ENCODE results near the gene TMX4. TPM values are rescaled to one million over a fixed set of nuclear protein-coding genes. Genes with fewer than 3 reads are reported as not detected.

TMX4 gene
- total RNA-seq, 1 experiment from 2014 or later = 12.0 TPM

DNA sequence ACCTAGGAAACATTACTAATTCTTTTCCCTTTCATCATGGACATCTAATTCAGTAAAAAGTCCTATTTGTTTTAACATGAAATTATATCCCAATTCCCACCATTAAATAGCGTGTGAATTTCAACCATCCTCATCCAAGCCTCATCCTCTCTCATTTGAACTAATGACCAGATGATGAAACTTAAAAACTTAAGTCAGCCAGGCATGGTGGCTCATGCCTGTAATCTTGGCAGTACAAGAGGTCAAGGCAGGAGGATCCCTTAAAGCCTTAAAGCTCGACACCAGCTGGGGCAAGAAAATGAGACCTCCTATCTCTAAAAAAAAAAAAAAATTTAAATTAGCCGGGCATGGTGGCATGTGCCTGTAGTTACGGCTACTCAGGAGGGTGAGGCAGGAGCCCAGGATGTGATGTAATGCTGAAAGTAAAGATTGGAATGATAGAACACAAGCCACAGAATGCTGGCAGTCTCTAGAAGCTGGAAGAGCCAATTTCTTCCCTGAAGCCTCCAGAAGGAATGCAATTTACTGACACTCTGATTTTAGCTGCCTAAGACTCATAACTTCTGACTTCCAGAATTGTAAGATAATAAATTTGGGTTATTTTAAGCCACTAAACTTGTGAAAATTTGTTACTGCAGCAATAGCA is 52.2 kb downstream of the TMX4 start:
- Histone ChIP-seq H3K9me2 (ENCODE audit: insufficient read depth) (no peaks in the 10 kb centered on the region), H3K4me1 (ENCODE audit: control insufficient read depth in 1 of 2, insufficient read depth in 2 of 2, low read length in 2 of 2) (no peaks in the 10 kb centered on the region), H4K20me1 (ENCODE audit: insufficient read depth) (no peaks in the 10 kb centered on the region), H3K4me2 (ENCODE audit: low read length) (no peak overlapping the region), H3K9ac (ENCODE audit: low read length) (no peak overlapping the region), H3K27ac (ENCODE audit: low read depth, low read length) (no peak overlapping the region), H2AFZ (ENCODE audit: low read depth, low read length, poor library complexity, severe bottlenecking) (no peak overlapping the region), H3K36me3 (ENCODE audit: control insufficient read depth in 1 of 2, insufficient read depth in 2 of 2, low read length in 2 of 2) (no peaks in the 10 kb centered on the region), H3K9me3 (ENCODE audit: control insufficient read depth in 1 of 2, insufficient read depth in 1 of 2, low read depth in 1 of 2, low read length in 2 of 2) (no peaks in the 10 kb centered on the region), H3K4me3 (replicated peaks in 1 of 2; ENCODE audit: low read depth in 1 of 2, low read length in 2 of 2) (no peak overlapping the region), H3K27me3 (ENCODE audit: insufficient read depth, low read length) (no peaks in the 10 kb centered on the region), H3K79me2 (ENCODE audit: insufficient read depth, low read length) (no peaks in the 10 kb centered on the region)
- ChIA-PET POLR2A (no interaction called here), CTCF (interaction anchor here (1.1 kb wide), 1 partner anchor 13 kb away, joined by 3 read pairs; no protein-coding TSS in a partner anchor), RAD21 (ENCODE audit: low non-redundant PET in 1 of 2, low total read pairs in 2 of 2, uncharacterized antibody in 2 of 2, unreplicated experiment in 2 of 2) (no interaction called here)
- DNase-seq (ENCODE audit: low read depth, low spot score) (no peak), ATAC-seq (no peak)
- intact Hi-C loops (cut with micrococcal nuclease) = no loop called here
- no TSS peak for BruUV-seq (replicated peaks)
- TF ChIP-seq ELF1 (IDR thresholded peaks at IDR 0.05; ENCODE audit: borderline replicate concordance, low read depth) = no peak
- TF ChIP-seq TCF7L2 (IDR thresholded peaks at IDR 0.05; ENCODE audit: borderline replicate concordance, extremely low read depth, insufficient read depth, insufficient read length) = no peak
- no peak for TF ChIP-seq SRF (IDR thresholded peaks at IDR 0.05; ENCODE audit: low read depth)
- no peak for TF ChIP-seq FOSL1 (IDR thresholded peaks at IDR 0.05; ENCODE audit: low read depth)
- no peak for TF ChIP-seq RAD21 (IDR thresholded peaks at IDR 0.05; ENCODE audit: low read depth)
- TF ChIP-seq, protein P1, sequence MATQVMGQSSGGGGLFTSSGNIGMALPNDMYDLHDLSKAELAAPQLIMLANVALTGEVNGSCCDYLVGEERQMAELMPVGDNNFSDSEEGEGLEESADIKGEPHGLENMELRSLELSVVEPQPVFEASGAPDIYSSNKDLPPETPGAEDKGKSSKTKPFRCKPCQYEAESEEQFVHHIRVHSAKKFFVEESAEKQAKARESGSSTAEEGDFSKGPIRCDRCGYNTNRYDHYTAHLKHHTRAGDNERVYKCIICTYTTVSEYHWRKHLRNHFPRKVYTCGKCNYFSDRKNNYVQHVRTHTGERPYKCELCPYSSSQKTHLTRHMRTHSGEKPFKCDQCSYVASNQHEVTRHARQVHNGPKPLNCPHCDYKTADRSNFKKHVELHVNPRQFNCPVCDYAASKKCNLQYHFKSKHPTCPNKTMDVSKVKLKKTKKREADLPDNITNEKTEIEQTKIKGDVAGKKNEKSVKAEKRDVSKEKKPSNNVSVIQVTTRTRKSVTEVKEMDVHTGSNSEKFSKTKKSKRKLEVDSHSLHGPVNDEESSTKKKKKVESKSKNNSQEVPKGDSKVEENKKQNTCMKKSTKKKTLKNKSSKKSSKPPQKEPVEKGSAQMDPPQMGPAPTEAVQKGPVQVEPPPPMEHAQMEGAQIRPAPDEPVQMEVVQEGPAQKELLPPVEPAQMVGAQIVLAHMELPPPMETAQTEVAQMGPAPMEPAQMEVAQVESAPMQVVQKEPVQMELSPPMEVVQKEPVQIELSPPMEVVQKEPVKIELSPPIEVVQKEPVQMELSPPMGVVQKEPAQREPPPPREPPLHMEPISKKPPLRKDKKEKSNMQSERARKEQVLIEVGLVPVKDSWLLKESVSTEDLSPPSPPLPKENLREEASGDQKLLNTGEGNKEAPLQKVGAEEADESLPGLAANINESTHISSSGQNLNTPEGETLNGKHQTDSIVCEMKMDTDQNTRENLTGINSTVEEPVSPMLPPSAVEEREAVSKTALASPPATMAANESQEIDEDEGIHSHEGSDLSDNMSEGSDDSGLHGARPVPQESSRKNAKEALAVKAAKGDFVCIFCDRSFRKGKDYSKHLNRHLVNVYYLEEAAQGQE (IDR thresholded peaks at IDR 0.05; ENCODE audit: low read depth) = no peak
- TF ChIP-seq EZH2 (IDR thresholded peaks at IDR 0.05) = no peak

Data from HCT116 (cell line).